ENCODE results near the gene EEF1AKMT3. TPM values are rescaled to one million over a fixed set of nuclear protein-coding genes. Genes with fewer than 3 reads are reported as not detected.
A peak's percentile ranks its signal among the peaks of the same experiment; 100 is the strongest.

Gene EEF1AKMT3
- total RNA-seq, 1 donor from 2014 or later, result 3.3 TPM

GRCh38 chr12:57732270-57732669 is 40.1 kb upstream of the EEF1AKMT3 start:
- Mint-ChIP-seq H3K27me3 (ENCODE audit: unreplicated experiment) (peaks cover 41% of the 10 kb centered on the region), H3K4me3 (ENCODE audit: unreplicated experiment) (no peak overlapping the region), H3K9me3 (ENCODE audit: unreplicated experiment) (peaks cover 16% of the 10 kb centered on the region), H3K27ac (ENCODE audit: unreplicated experiment) (no peak overlapping the region), H3K4me1 (ENCODE audit: low read depth, unreplicated experiment) (peaks cover 22% of the 10 kb centered on the region), H3K36me3 (ENCODE audit: unreplicated experiment) (peaks cover 25% of the 10 kb centered on the region)
- no peak for DNase-seq
- no peak for TF ChIP-seq CTCF (IDR thresholded peaks at IDR 0.05; ENCODE audit: partially characterized antibody, unreplicated experiment)

- H3K4me3 Mint-ChIP-seq (ENCODE audit: unreplicated experiment), result no peak overlapping the region
- peaks cover 36% of the 10 kb centered on the region for H3K27me3 Mint-ChIP-seq (ENCODE audit: unreplicated experiment)
- DNase-seq, result no peak
- peaks cover 21% of the 10 kb centered on the region for H3K36me3 Mint-ChIP-seq (ENCODE audit: unreplicated experiment)
- H3K4me1 Mint-ChIP-seq (ENCODE audit: low read depth, unreplicated experiment), result peaks cover 19% of the 10 kb centered on the region
- no peak overlapping the region for H3K27ac Mint-ChIP-seq (ENCODE audit: unreplicated experiment)
- H3K9me3 Mint-ChIP-seq (ENCODE audit: unreplicated experiment), result peaks cover 13% of the 10 kb centered on the region
- TF ChIP-seq CTCF (IDR thresholded peaks at IDR 0.05; ENCODE audit: partially characterized antibody, unreplicated experiment), result no peak
Measured at GRCh38 chr12:57732726-57733593, 39.5 kb upstream of the EEF1AKMT3 start.

- Mint-ChIP-seq H3K36me3 (ENCODE audit: unreplicated experiment) (peaks cover 15% of the 10 kb centered on the region), H3K27ac (ENCODE audit: unreplicated experiment) (no peak overlapping the region), H3K4me3 (ENCODE audit: unreplicated experiment) (peak overlapping the region; percentile 80), H3K9me3 (ENCODE audit: unreplicated experiment) (peaks cover 8% of the 10 kb centered on the region), H3K27me3 (ENCODE audit: unreplicated experiment) (peaks cover 33% of the 10 kb centered on the region), H3K4me1 (ENCODE audit: low read depth, unreplicated experiment) (peaks cover 19% of the 10 kb centered on the region)
- no peak for DNase-seq
- TF ChIP-seq CTCF (IDR thresholded peaks at IDR 0.05; ENCODE audit: partially characterized antibody, unreplicated experiment), result no peak
Measured at GRCh38 chr12:57733928-57734327, 38.5 kb upstream of the EEF1AKMT3 start.

GRCh38 chr12:57734591-57734990 is 37.8 kb upstream of the EEF1AKMT3 start:
- TF ChIP-seq CTCF (IDR thresholded peaks at IDR 0.05; ENCODE audit: partially characterized antibody, unreplicated experiment), result no peak
- Mint-ChIP-seq H3K9me3 (ENCODE audit: unreplicated experiment) (peaks cover 11% of the 10 kb centered on the region), H3K27me3 (ENCODE audit: unreplicated experiment) (peaks cover 35% of the 10 kb centered on the region), H3K4me3 (ENCODE audit: unreplicated experiment) (peak overlapping the region; percentile 80), H3K27ac (ENCODE audit: unreplicated experiment) (peak overlapping the region; percentile 62), H3K36me3 (ENCODE audit: unreplicated experiment) (peaks cover 15% of the 10 kb centered on the region), H3K4me1 (ENCODE audit: low read depth, unreplicated experiment) (peaks cover 25% of the 10 kb centered on the region)
- no peak for DNase-seq

- DNase-seq, result no peak
- H3K4me1 Mint-ChIP-seq (ENCODE audit: low read depth, unreplicated experiment), result peaks cover 25% of the 10 kb centered on the region
- H3K9me3 Mint-ChIP-seq (ENCODE audit: unreplicated experiment), result peaks cover 11% of the 10 kb centered on the region
- no peak for TF ChIP-seq CTCF (IDR thresholded peaks at IDR 0.05; ENCODE audit: partially characterized antibody, unreplicated experiment)
- no peak overlapping the region for H3K27ac Mint-ChIP-seq (ENCODE audit: unreplicated experiment)
- peaks cover 30% of the 10 kb centered on the region for H3K27me3 Mint-ChIP-seq (ENCODE audit: unreplicated experiment)
- H3K36me3 Mint-ChIP-seq (ENCODE audit: unreplicated experiment), result peaks cover 15% of the 10 kb centered on the region
- H3K4me3 Mint-ChIP-seq (ENCODE audit: unreplicated experiment), result peak overlapping the region; percentile 80
Measured at GRCh38 chr12:57735198-57735855, 37.1 kb upstream of the EEF1AKMT3 start.

Data from glutamatergic neuron (in vitro differentiated cells).